IMR-90 (cell line): ENCODE measurements around the gene PSMB3. TPM values are rescaled to one million over a fixed set of nuclear protein-coding genes. Genes with fewer than 3 reads are reported as not detected.

Source experiments
- ATAC-seq: fragments of 200-7000 bp; cut with Tn5 transposase; 2 replicates; pipeline ENCODE4 v1.9.1; 2020; ENCODE audit warnings: low read depth, mild to moderate bottlenecking, moderate library complexity
- BruUV-seq: library from RNA; stranded (reverse); fragments of 400-500 nt; replicated peaks from 2 replicates; lab custom pipeline; 2021; lab: Mats Ljungman, UMichigan
- CTCF ChIA-PET: fragments of 300-600 bp; formaldehyde crosslinking; extraction: SDS; loops from one replicate; lab custom pipeline; 2021; ENCODE audit warnings: antibody characterized with exemption; lab: Yijun Ruan, JAX
- POLR2A ChIA-PET: fragments of 300-600 bp; sonication (Branson Sonifier 250); formaldehyde crosslinking; loops from one replicate; lab custom pipeline; 2022; ENCODE audit warnings: antibody characterized with exemption; ENCODE audit not compliant: unreplicated experiment; lab: Charles Lee
- DNase-seq: peaks from one replicate; pipeline ENCODE4 v3.0.0; 2013
- H2AFZ ChIP-seq: replicated peaks from 2 replicates; pipeline ENCODE3; 2013; ENCODE audit warnings: low read length, mild to moderate bottlenecking; ENCODE audit not compliant: poor library complexity
- H2AK5ac ChIP-seq: 2 replicates; pipeline ENCODE4 v1.6.1; 2013; ENCODE audit warnings: low read depth, low read length, inconsistent platforms
- H2AK9ac ChIP-seq: replicated peaks from 2 replicates; pipeline ENCODE3; 2013; ENCODE audit warnings: mild to moderate bottlenecking, low read depth, low read length, moderate library complexity; ENCODE audit not compliant: poor library complexity
- H2BK120ac ChIP-seq: 2 replicates; pipeline ENCODE4 v1.6.1; 2013; ENCODE audit warnings: low read depth, low read length, inconsistent platforms
- H2BK15ac ChIP-seq: 3 replicates; pipeline ENCODE4 v1.6.1; 2013; ENCODE audit warnings: low read depth, low read length, inconsistent platforms
- H2BK20ac ChIP-seq: 2 replicates; pipeline ENCODE4 v1.6.1; 2013; ENCODE audit warnings: low read depth, mild to moderate bottlenecking, inconsistent platforms, low read length, moderate library complexity
- H2BK5ac ChIP-seq: 2 replicates; pipeline ENCODE4 v1.6.1; 2013; ENCODE audit warnings: mild to moderate bottlenecking, low read depth, low read length, inconsistent platforms; ENCODE audit not compliant: poor library complexity, severe bottlenecking
- H3K14ac ChIP-seq: replicated peaks from 2 replicates; pipeline ENCODE4 v1.6.1; 2013; ENCODE audit warnings: low read depth, low read length, inconsistent platforms
- H3K18ac ChIP-seq: 2 replicates; pipeline ENCODE4 v1.6.1; 2013; ENCODE audit warnings: low read depth, low read length, control low read depth
- H3K23ac ChIP-seq: 2 replicates; pipeline ENCODE4 v1.6.1; 2013; ENCODE audit warnings: low read depth, low read length, inconsistent platforms
- H3K27ac ChIP-seq: 2 replicates; pipeline ENCODE4 v1.5.1; 2013; ENCODE audit warnings: mild to moderate bottlenecking, control low read depth, low read length; ENCODE audit not compliant: insufficient read depth
- H3K27me3 ChIP-seq: 2 replicates; pipeline ENCODE4 v1.6.1; 2013; ENCODE audit warnings: low read length; ENCODE audit not compliant: control insufficient read depth, insufficient read depth
- H3K36me3 ChIP-seq: 2 replicates; pipeline ENCODE4 v1.6.1; 2013; ENCODE audit warnings: low read length, mixed read lengths; ENCODE audit not compliant: control insufficient read depth, insufficient read depth
- H3K4ac ChIP-seq: 2 replicates; pipeline ENCODE4 v1.6.1; 2013; ENCODE audit warnings: low read depth, low read length, inconsistent platforms
- H3K4me1 ChIP-seq: 2 replicates; pipeline ENCODE4 v1.6.1; 2013; ENCODE audit warnings: low read length, mixed read lengths; ENCODE audit not compliant: control insufficient read depth, insufficient read depth
- H3K4me2 ChIP-seq: 2 replicates; pipeline ENCODE4 v1.6.1; 2013; ENCODE audit warnings: low read depth, mild to moderate bottlenecking, control low read depth, low read length, moderate library complexity
- H3K4me3 ChIP-seq: 2 replicates; pipeline ENCODE4 v1.5.1; 2013; ENCODE audit warnings: low read depth, mild to moderate bottlenecking, control low read depth, low read length, moderate library complexity; ENCODE audit not compliant: insufficient read depth
- H3K56ac ChIP-seq: 2 replicates; pipeline ENCODE4 v1.6.1; 2013; ENCODE audit warnings: low read length, inconsistent platforms; ENCODE audit not compliant: insufficient read depth; ENCODE audit errors: extremely low read depth
- H3K79me1 ChIP-seq, 2 experiments: 2 replicates each; pipeline ENCODE4 v1.6.1; 2013; ENCODE audit warnings: low read length in 2 of 2, inconsistent platforms in 1 of 2, low read depth in 1 of 2
- H3K9ac ChIP-seq: 2 replicates; pipeline ENCODE4 v1.6.1; 2013; ENCODE audit warnings: low read depth, low read length, control low read depth
- H3K9me1 ChIP-seq: 2 replicates; pipeline ENCODE4 v1.6.1; 2013; ENCODE audit warnings: low read length, inconsistent platforms; ENCODE audit not compliant: insufficient read depth
- H3K9me3 ChIP-seq: 2 replicates; pipeline ENCODE4 v1.6.1; 2013; ENCODE audit warnings: low read length; ENCODE audit not compliant: control insufficient read depth, insufficient read depth
- H4K20me1 ChIP-seq: 2 replicates; pipeline ENCODE4 v1.6.1; 2013; ENCODE audit warnings: low read length, inconsistent platforms; ENCODE audit not compliant: insufficient read depth
- H4K5ac ChIP-seq: 2 replicates; pipeline ENCODE4 v1.6.1; 2013; ENCODE audit warnings: mild to moderate bottlenecking, low read depth, low read length, control low read depth
- H4K8ac ChIP-seq, 2 experiments: 2 replicates each; pipeline ENCODE4 v1.6.1; 2013; ENCODE audit warnings: low read depth in 2 of 2, low read length in 2 of 2, control low read depth in 1 of 2, inconsistent platforms in 1 of 2
- H4K91ac ChIP-seq: 2 replicates; pipeline ENCODE4 v1.6.1; 2013; ENCODE audit warnings: low read depth, low read length, inconsistent platforms; ENCODE audit not compliant: insufficient read depth
- BHLHE40 ChIP-seq: fragments of 150-350 bp; IDR thresholded peaks from 2 replicates; pipeline ENCODE4 v1.6.1; 2016; ENCODE audit warnings: mild to moderate bottlenecking, low read depth, low read length
- CHD1 ChIP-seq: IDR thresholded peaks from 2 replicates; pipeline ENCODE4 v1.6.1; 2012; ENCODE audit warnings: low read depth, low read length, improper control_type of control experiment
- FOS ChIP-seq: fragments of 150-350 bp; IDR thresholded peaks from 2 replicates; pipeline ENCODE4 v1.6.1; 2016; ENCODE audit warnings: low read depth, low read length
- NFE2L2 ChIP-seq: fragments of 150-350 bp; IDR thresholded peaks from 2 replicates; pipeline ENCODE4 v1.6.1; 2016; ENCODE audit warnings: low read depth, mild to moderate bottlenecking, low read length
- POLR2A ChIP-seq: IDR thresholded peaks from 2 replicates; pipeline ENCODE4 v1.6.1; 2012; ENCODE audit warnings: mild to moderate bottlenecking, low read depth, low read length
- WGBS, 2 experiments: methylation state at CpG; one replicate each; pipeline versions ENCODE4 v1.1.5 to v1.1.7; 2013; ENCODE audit warnings: missing lambda C conversion rate in 2 of 2; ENCODE audit not compliant: insufficient read length in 1 of 2; ENCODE audit errors: extremely low coverage in 2 of 2; 5-methylcytosine and 5-hydroxymethylcytosine counted together
- dilution Hi-C: fragments of 300-500 bp; cut with HindIII; formaldehyde crosslinking; loops from one replicate; pipeline ENCODE4 v1.14.3; 2018; ENCODE audit warnings: low sequenced_read_pairs; ENCODE audit not compliant: unreplicated experiment
- in situ Hi-C: fragments of 300-500 bp; cut with MboI; formaldehyde crosslinking; loops from 3 replicates; pipeline ENCODE4 v1.14.3; 2019; ENCODE audit warnings: low sequenced_read_pairs, inconsistent platforms, mixed read lengths
- intact Hi-C: fragments of 100-400 bp; cut with micrococcal nuclease; formaldehyde crosslinking; loops from 2 replicates; pipeline ENCODE4 v1.10.0; 2022
- polyA plus RNA-seq, 3 experiments: library from polyadenylated mRNA; depleted of rRNA; stranded (reverse); fragments of >200 nt; gene quantifications; 2 replicates each; pipeline ENCODE4 v1.2.3, GENCODE V29; 2012; ENCODE audit warnings: low replicate concordance in 1 of 3
- total RNA-seq: library from RNA; depleted of rRNA; stranded (reverse); fragments of >200 nt; gene quantifications from 2 replicates; pipeline ENCODE4 v1.2.3, GENCODE V29; 2012

Gene PSMB3
- total and polyA plus RNA-seq, 2 of the 4 experiments (the other 2 are of a cell fraction): 480 to 828 TPM

- POLR2A ChIA-PET: interaction anchor here (0.6 kb wide), 1 partner anchor 452 kb away, joined by 4 read pairs; no protein-coding TSS in a partner anchor
- ATAC-seq: no peak
- in situ Hi-C loops (no loop called here), dilution Hi-C loops (no loop called here), intact Hi-C loops (loop anchor here (5.0 kb wide), 1 partner anchor 119 kb away; the partner anchor contains the start of gene LASP1)
- H3K27me3 ChIP-seq: no peaks in the 10 kb centered on the region
- H2AK5ac ChIP-seq: peak overlapping the region; percentile 94
- no peak for TF ChIP-seq BHLHE40
- no peak for TF ChIP-seq FOS
- TF ChIP-seq CHD1: no peak
- no peak; the same call in 1 of the 2 replicates for TF ChIP-seq POLR2A
- no peak for TF ChIP-seq NFE2L2
- TSS peak; percentile 59 for BruUV-seq
- H3K4ac ChIP-seq: peak overlapping the region; percentile 93
- peaks cover 18% of the 10 kb centered on the region for H3K36me3 ChIP-seq
- no peak overlapping the region for H3K18ac ChIP-seq
- H2BK15ac ChIP-seq: no peak overlapping the region
- peak overlapping the region; percentile 97 for H3K9ac ChIP-seq
- peak overlapping the region; percentile 90; the same call in 1 of the 2 replicates for H3K14ac ChIP-seq
- H3K9me1 ChIP-seq: no peaks in the 10 kb centered on the region
- H2AK9ac ChIP-seq: peak overlapping the region; percentile 91
- peak overlapping the region; percentile 60; the same call in 1 of the 2 replicates for H4K91ac ChIP-seq
- H3K79me1 ChIP-seq: peaks cover 10 to 39% of the 10 kb centered on the region in 2 experiments
- H3K27ac ChIP-seq: peak overlapping the region; percentile 90
- H3K56ac ChIP-seq: peak overlapping the region; percentile 74; the same call in 1 of the 2 replicates
- H2BK5ac ChIP-seq: peak overlapping the region; percentile 87
- H4K8ac ChIP-seq: peak overlapping the region; percentile 13 to 91; a peak in 3 of 4 replicates
- H3K4me1 ChIP-seq: peaks cover 1% of the 10 kb centered on the region; the same call in 1 of the 2 replicates
- H3K9me3 ChIP-seq: no peaks in the 10 kb centered on the region
- peak overlapping the region; percentile 80 for H3K4me2 ChIP-seq
- peak overlapping the region; percentile 84 for H3K4me3 ChIP-seq
- no peak overlapping the region for H4K5ac ChIP-seq
- 12% methylated on average over 15 of the region's 22 CpGs; no CpG with 5 or more reads in 1 of the 2 experiments for WGBS, 2 experiments
- H3K23ac ChIP-seq: peak overlapping the region; percentile 75; the same call in 1 of the 2 replicates
- no peak overlapping the region for H2BK120ac ChIP-seq
- H4K20me1 ChIP-seq: peaks cover 7% of the 10 kb centered on the region; the same call in 1 of the 2 replicates
- no peak for DNase-seq
- CTCF ChIA-PET: no interaction called here
- H2AFZ ChIP-seq: peak overlapping the region; percentile 97
- no peak overlapping the region for H2BK20ac ChIP-seq
These were observed 548 bp downstream of the PSMB3 start for GRCh38 chr17:38753071-38753506.
